ENCODE measurements around the gene COL5A1.

The COL5A1 gene

GRCh38 chr9:134867917-134868750 lies 226.5 kb downstream of the COL5A1 start:
- DNase-seq = no peak

GRCh38 chr9:134868751-134869553 lies 227.3 kb downstream of the COL5A1 start:
- no peak for DNase-seq

GRCh38 chr9:134869554-134870300 lies 228.1 kb downstream of the COL5A1 start:
- DNase-seq = no peak

- DNase-seq = no peak
Observed at GRCh38 chr9:134870301-134870694, 228.7 kb downstream of the COL5A1 start.

- DNase-seq = no peak
Observed at GRCh38 chr9:134870746-134871662, 229.4 kb downstream of the COL5A1 start.

- no peak for DNase-seq
Observed at GRCh38 chr9:134871697-134872340, 230.2 kb downstream of the COL5A1 start.

- DNase-seq = no peak
Observed at GRCh38 chr9:134872482-134873231, 231.1 kb downstream of the COL5A1 start.

- DNase-seq = no peak
Observed at GRCh38 chr9:134875371-134875770, 233.8 kb downstream of the COL5A1 start.

- DNase-seq = no peak
Observed at GRCh38 chr9:134877541-134877940, 235.9 kb downstream of the COL5A1 start.

- no peak for DNase-seq
Observed at GRCh38 chr9:134879664-134880483, 238.3 kb downstream of the COL5A1 start.

- no peak for DNase-seq
Observed at GRCh38 chr9:134880484-134881312, 239.1 kb downstream of the COL5A1 start, which contains the start of gene FCN2. TSS of gene FCN2 (plus strand) at chr9:134880810. CDS start at chr9:134880822, 12 bp downstream.

- DNase-seq = no peak
Observed at GRCh38 chr9:134881313-134881670, 239.7 kb downstream of the COL5A1 start.

GRCh38 chr9:134882204-134882785 lies 240.7 kb downstream of the COL5A1 start:
- no peak for DNase-seq

GRCh38 chr9:134883040-134883782 lies 241.6 kb downstream of the COL5A1 start:
- no peak for DNase-seq

- no peak for DNase-seq
Observed at GRCh38 chr9:134884492-134884891, 242.9 kb downstream of the COL5A1 start.

GRCh38 chr9:134885001-134885678 lies 243.5 kb downstream of the COL5A1 start:
- no peak for DNase-seq
